H1 (cell line): Measurements from ENCODE around the gene MEGF9. TPM values are rescaled to one million over a fixed set of nuclear protein-coding genes. Genes with fewer than 3 reads are reported as not detected.

Experiments
- CEBPB ChIP-seq: IDR thresholded peaks from 2 replicates; pipeline ENCODE4 v1.6.1; 2012; ENCODE audit warnings: low read depth, low read length
- CHD7 ChIP-seq: fragments of 300-600 bp; sonication (generic); IDR thresholded peaks from 2 replicates; pipeline ENCODE4 v1.7.1; 2012; ENCODE audit warnings: low read length, moderate library complexity, mild to moderate bottlenecking, inconsistent platforms; ENCODE audit not compliant: insufficient replicate concordance
- EGR1 ChIP-seq: IDR thresholded peaks from 2 replicates; pipeline ENCODE4 v1.6.1; 2011; ENCODE audit warnings: low read depth, low read length, borderline replicate concordance
- KDM1A ChIP-seq: fragments of 200-600, 300-600 bp; sonication (generic); IDR thresholded peaks from 2 replicates; pipeline ENCODE4 v1.7.1; 2016; ENCODE audit warnings: mild to moderate bottlenecking, low read length, borderline replicate concordance
- POLR2A ChIP-seq, 2 experiments: IDR thresholded peaks; 1 replicate in 1 of 2; 2 replicates in 1 of 2; pipeline ENCODE4 v1.6.1; 2011; ENCODE audit warnings: low read depth in 2 of 2, low read length in 2 of 2, mild to moderate bottlenecking in 2 of 2; ENCODE audit errors: control extremely low read depth in 1 of 2
- SP1 ChIP-seq: IDR thresholded peaks from 2 replicates; pipeline ENCODE4 v1.6.1; 2011; ENCODE audit warnings: low read depth, low read length
- TEAD4 ChIP-seq: IDR thresholded peaks from 2 replicates; pipeline ENCODE4 v1.6.1; 2012; ENCODE audit warnings: low read depth, low read length, inconsistent platforms, mixed read lengths
- polyA plus RNA-seq, 7 experiments: library from polyadenylated mRNA; depleted of rRNA in 3 of 7; stranded (reverse) in 5 of 7; unstranded in 2 of 7; fragments of >200 nt in 5 of 7; fragments of 200-250 nt in 2 of 7; gene quantifications; 1 replicate in 5 of 7; 2 replicates in 1 of 7; 4 replicates in 1 of 7; pipeline versions ENCODE4 v1.2.1 to v1.2.3, GENCODE V29; 2011 to 2013; ENCODE audit warnings: missing spikeins in 2 of 7, mixed read lengths in 2 of 7
- total RNA-seq: library from RNA; stranded (reverse); fragmentation: NEBNext Ultra II Directional; extraction: Animal tissue kit (Norgen Biotek cat#: 25700); gene quantifications from 2 replicates; pipeline ENCODE4 v1.2.1, GENCODE V29; 2021

MEGF9 gene
- total and polyA plus RNA-seq, 2 of the 8 experiments (the other 6 are each of a cell fraction or from before 2014, with no cell fraction given), result 0.45 to 1.8 TPM

GRCh38 chr9:120750421-120750820 is 36.2 kb upstream of the MEGF9 start (continued):
- TF ChIP-seq CHD7 (no peak), EGR1 (no peak), POLR2A (IDR thresholded peaks at IDR 0.05; ENCODE audit: control extremely low read depth in 1 of 2, low read depth in 2 of 2, low read length in 2 of 2) (no peak), KDM1A (no peak), SP1 (no peak), TEAD4 (no peak), CEBPB (no peak)
